Neural progenitor cell (in vitro differentiated cells): ENCODE data around the gene TRIM2.

ENCODE experiments used
- CTCF ChIP-seq: fragments of 200-600 bp; sonication (generic); IDR thresholded peaks from 2 replicates; pipeline ENCODE4 v1.5.1; 2017; ENCODE audit warnings: antibody characterized with exemption, mild to moderate bottlenecking
- EZH2 ChIP-seq: fragments of 200-600 bp; sonication (generic); IDR thresholded peaks from 2 replicates; pipeline ENCODE4 v1.6.1; 2017; ENCODE audit warnings: antibody characterized with exemption, mild to moderate bottlenecking, moderate library complexity

- TF ChIP-seq EZH2 (no peak), CTCF (no peak)
These were observed 29.2 kb upstream of the TRIM2 start for GRCh38 chr4:153174821-153175567.
